H1 (cell line): ENCODE measurements around the gene WDR3. TPM values are rescaled to one million over a fixed set of nuclear protein-coding genes. Genes with fewer than 3 reads are reported as not detected.
A peak's percentile ranks its signal among the peaks of the same experiment; 100 is the strongest.

Experiments used
- CTCF ChIA-PET: fragments of 300-600 bp; sonication (Branson Sonifier 250); formaldehyde crosslinking; loops from one replicate; lab custom pipeline; 2021; ENCODE audit not compliant: partially characterized antibody; lab: Charles Lee
- POLR2A ChIA-PET: fragments of 300-600 bp; sonication (Branson Sonifier 250); formaldehyde crosslinking; loops from one replicate; lab custom pipeline; 2021; ENCODE audit warnings: inconsistent platforms; ENCODE audit not compliant: partially characterized antibody; lab: Charles Lee
- DNase-seq, 2 experiments: peaks; one replicate each; pipeline versions ENCODE4 v3.0.0 to v3.0.0-alpha.2; 2010 to 2022; ENCODE audit warnings: low spot score in 2 of 2, low read depth in 1 of 2, mixed read lengths in 1 of 2
- FAIRE-seq: peaks from 2 replicates; lab custom pipeline; 2011; peaks lifted over from hg19 to GRCh38; lab: Jason Lieb, UNC
- H2AFZ ChIP-seq: 2 replicates; pipeline ENCODE4 v1.8.1; 2012; ENCODE audit warnings: low read length, inconsistent platforms
- H2AK5ac ChIP-seq: 2 replicates; pipeline ENCODE4 v1.6.1; 2013; ENCODE audit warnings: low read depth, low read length
- H2BK120ac ChIP-seq: replicated peaks from 2 replicates; pipeline ENCODE3; 2013; ENCODE audit warnings: low read depth, low read length, inconsistent platforms
- H2BK12ac ChIP-seq: 2 replicates; pipeline ENCODE4 v1.6.1; 2013; ENCODE audit warnings: low read depth, low read length
- H2BK15ac ChIP-seq: 2 replicates; pipeline ENCODE4 v1.6.1; 2013; ENCODE audit warnings: low read length
- H2BK20ac ChIP-seq: 2 replicates; pipeline ENCODE4 v1.6.1; 2013; ENCODE audit warnings: low read length
- H2BK5ac ChIP-seq: 2 replicates; pipeline ENCODE4 v1.6.1; 2013; ENCODE audit warnings: low read depth, low read length
- H3K14ac ChIP-seq: 2 replicates; pipeline ENCODE4 v1.6.1; 2013; ENCODE audit warnings: inconsistent platforms; ENCODE audit not compliant: insufficient read length
- H3K18ac ChIP-seq: 2 replicates; pipeline ENCODE4 v1.6.1; 2013; ENCODE audit warnings: low read length; ENCODE audit errors: extremely low read depth
- H3K23ac ChIP-seq: 2 replicates; pipeline ENCODE4 v1.6.1; 2013; ENCODE audit warnings: inconsistent platforms; ENCODE audit not compliant: insufficient read length
- H3K23me2 ChIP-seq: 2 replicates; pipeline ENCODE4 v1.6.1; 2013; ENCODE audit warnings: low read depth, low read length
- H3K27ac ChIP-seq: 2 replicates; pipeline ENCODE4 v1.6.1; 2011; ENCODE audit warnings: low read depth, low read length, inconsistent platforms
- H3K27me3 ChIP-seq, 4 experiments: replicated peaks in 1 of 4; 1 replicate in 1 of 4; 2 replicates in 3 of 4; pipeline versions ENCODE4 v1.6.1 to v1.8.1; 2011 to 2013; ENCODE audit warnings: low read length in 3 of 4, mild to moderate bottlenecking in 3 of 4, inconsistent platforms in 2 of 4, mixed read lengths in 2 of 4, moderate library complexity in 1 of 4; ENCODE audit not compliant: control insufficient read depth in 3 of 4, insufficient read depth in 3 of 4; ENCODE audit errors: extremely low read depth in 1 of 4
- H3K36me3 ChIP-seq, 4 experiments: 2 replicates each; pipeline versions ENCODE4 v1.6.1 to v1.8.1; 2011 to 2013; ENCODE audit warnings: mild to moderate bottlenecking in 4 of 4, low read length in 3 of 4, moderate library complexity in 2 of 4, control low read depth in 1 of 4, inconsistent platforms in 1 of 4; ENCODE audit not compliant: insufficient read depth in 4 of 4, control insufficient read depth in 2 of 4
- H3K4ac ChIP-seq: replicated peaks from 2 replicates; pipeline ENCODE3; 2013; ENCODE audit warnings: low read length, low read depth, mixed read lengths, inconsistent platforms; ENCODE audit not compliant: insufficient read length
- H3K4me1 ChIP-seq, 4 experiments: replicated peaks in 1 of 4; 1 replicate in 1 of 4; 2 replicates in 3 of 4; pipeline versions ENCODE4 v1.6.1 to v1.8.1; 2011 to 2013; ENCODE audit warnings: low read length in 3 of 4, inconsistent platforms in 2 of 4, mixed read lengths in 1 of 4; ENCODE audit not compliant: insufficient read depth in 4 of 4, control insufficient read depth in 3 of 4
- H3K4me2 ChIP-seq, 2 experiments: 2 replicates each; pipeline versions ENCODE4 v1.6.1 to v1.8.1; 2011 to 2013; ENCODE audit warnings: low read depth in 2 of 2, low read length in 2 of 2, control low read depth in 1 of 2, inconsistent platforms in 1 of 2, mild to moderate bottlenecking in 1 of 2; ENCODE audit not compliant: insufficient read depth in 1 of 2
- H3K4me3 ChIP-seq, 4 experiments: fragments of 200-600, 300-600 bp in 1 of 4; sonication (generic), shearing (Covaris generic), sonication (Bioruptor Twin) in 1 of 4; 2 replicates each; pipeline versions ENCODE4 v1.5.1 to v1.8.1; 2011 to 2016; ENCODE audit warnings: low read length in 4 of 4, low read depth in 3 of 4, control low read depth in 2 of 4, inconsistent platforms in 2 of 4, mild to moderate bottlenecking in 2 of 4, mixed read lengths in 1 of 4, moderate library complexity in 1 of 4; ENCODE audit not compliant: insufficient read depth in 2 of 4; ENCODE audit errors: extremely low read depth in 1 of 4
- H3K56ac ChIP-seq: replicated peaks from 2 replicates; pipeline ENCODE3; 2013; ENCODE audit warnings: low read depth, mild to moderate bottlenecking, mixed read lengths, low read length, inconsistent platforms; ENCODE audit not compliant: insufficient read length
- H3K79me1 ChIP-seq: 2 replicates; pipeline ENCODE4 v1.6.1; 2013; ENCODE audit warnings: low read depth, low read length, control low read depth
- H3K79me2 ChIP-seq, 2 experiments: 2 replicates each; pipeline versions ENCODE4 v1.6.1 to v1.8.1; 2012 to 2013; ENCODE audit warnings: low read length in 2 of 2, mild to moderate bottlenecking in 2 of 2, inconsistent platforms in 1 of 2; ENCODE audit not compliant: insufficient read depth in 2 of 2, control insufficient read depth in 1 of 2
- H3K9ac ChIP-seq, 4 experiments: replicated peaks in 1 of 4; 1 replicate in 1 of 4; 2 replicates in 3 of 4; pipeline versions ENCODE4 v1.6.1 to v1.8.1; 2011 to 2013; ENCODE audit warnings: low read depth in 3 of 4, low read length in 3 of 4, control low read depth in 2 of 4, mild to moderate bottlenecking in 2 of 4, moderate library complexity in 2 of 4, inconsistent platforms in 1 of 4; ENCODE audit errors: extremely low read depth in 1 of 4
- H3K9me3 ChIP-seq, 2 experiments: 2 replicates each; pipeline versions ENCODE4 v1.6.1 to v1.8.1; 2012 to 2013; ENCODE audit warnings: mild to moderate bottlenecking in 2 of 2, moderate library complexity in 2 of 2, control low read depth in 1 of 2, inconsistent platforms in 1 of 2, low read depth in 1 of 2, low read length in 1 of 2, mixed read lengths in 1 of 2; ENCODE audit not compliant: insufficient read depth in 2 of 2
- H4K20me1 ChIP-seq, 2 experiments: replicated peaks in 1 of 2; 2 replicates each; pipeline versions ENCODE3 to v1.8.1; 2011 to 2013; ENCODE audit warnings: inconsistent platforms in 2 of 2, low read length in 2 of 2, mild to moderate bottlenecking in 1 of 2; ENCODE audit not compliant: insufficient read depth in 2 of 2, control insufficient read depth in 1 of 2
- H4K5ac ChIP-seq: 2 replicates; pipeline ENCODE4 v1.6.1; 2013; ENCODE audit warnings: low read length, low read depth, mixed read lengths, inconsistent platforms; ENCODE audit not compliant: insufficient read length
- H4K8ac ChIP-seq: 2 replicates; pipeline ENCODE4 v1.8.0; 2013; ENCODE audit warnings: mild to moderate bottlenecking, moderate library complexity, low read length, inconsistent platforms; ENCODE audit not compliant: insufficient read depth; ENCODE audit errors: extremely low read depth
- H4K91ac ChIP-seq: replicated peaks from 2 replicates; pipeline ENCODE3; 2013; ENCODE audit warnings: low read length, mixed read lengths, inconsistent platforms; ENCODE audit not compliant: insufficient read length
- BRCA1 ChIP-seq: IDR thresholded peaks from 2 replicates; pipeline ENCODE4 v1.6.1; 2012; ENCODE audit warnings: low read depth, low read length, improper control_type of control experiment
- CTBP2 ChIP-seq: IDR thresholded peaks from 2 replicates; pipeline ENCODE4 v1.7.0; 2011; ENCODE audit warnings: borderline replicate concordance, mild to moderate bottlenecking, moderate library complexity, mixed read lengths, low read length; ENCODE audit not compliant: insufficient read depth, insufficient read length
- CTCF ChIP-seq, 3 experiments: IDR thresholded peaks; 1 replicate in 2 of 3; 2 replicates in 1 of 3; pipeline versions ENCODE4 v1.5.1 to v1.6.1; 2011; ENCODE audit warnings: low read length in 3 of 3, mild to moderate bottlenecking in 3 of 3, inconsistent platforms in 2 of 3, low read depth in 1 of 3, moderate library complexity in 1 of 3; ENCODE audit not compliant: insufficient read depth in 1 of 3; ENCODE audit errors: control extremely low read depth in 1 of 3
- KDM1A ChIP-seq: fragments of 200-600, 300-600 bp; sonication (generic); IDR thresholded peaks from 2 replicates; pipeline ENCODE4 v1.7.1; 2016; ENCODE audit warnings: mild to moderate bottlenecking, low read length, borderline replicate concordance
- NANOG ChIP-seq: IDR thresholded peaks from 2 replicates; pipeline ENCODE4 v1.6.1; 2011; ENCODE audit warnings: low read length, low read depth, mild to moderate bottlenecking, inconsistent platforms; ENCODE audit not compliant: insufficient read depth, poor library complexity, severe bottlenecking
- NRF1 ChIP-seq: IDR thresholded peaks from 2 replicates; pipeline ENCODE4 v1.6.1; 2011; ENCODE audit warnings: mild to moderate bottlenecking, low read depth, low read length, improper control_type of control experiment
- YY1 ChIP-seq: IDR thresholded peaks from 2 replicates; pipeline ENCODE4 v1.6.1; 2011; ENCODE audit warnings: low read depth, mild to moderate bottlenecking, low read length
- WGBS, 2 experiments: shearing (Covaris generic) in 1 of 2; methylation state at CpG; one replicate each; pipeline versions ENCODE4 v1.1.6 to v1.1.7; 2013 to 2015; ENCODE audit warnings: low lambda C conversion rate in 2 of 2, mixed read lengths in 2 of 2, inconsistent platforms in 1 of 2, low coverage in 1 of 2, missing lambda C conversion rate in 1 of 2; ENCODE audit not compliant: insufficient replicate concordance in 2 of 2, insufficient coverage in 1 of 2, insufficient read length in 1 of 2; ENCODE audit errors: extremely low coverage in 1 of 2, missing lambda C conversion rate in 1 of 2; 5-methylcytosine and 5-hydroxymethylcytosine counted together
- polyA plus RNA-seq, 7 experiments: library from polyadenylated mRNA; depleted of rRNA in 3 of 7; stranded (reverse) in 5 of 7; unstranded in 2 of 7; fragments of >200 nt in 5 of 7; fragments of 200-250 nt in 2 of 7; gene quantifications; 1 replicate in 5 of 7; 2 replicates in 1 of 7; 4 replicates in 1 of 7; pipeline versions ENCODE4 v1.2.1 to v1.2.3, GENCODE V29; 2011 to 2013; ENCODE audit warnings: missing spikeins in 2 of 7, mixed read lengths in 2 of 7
- total RNA-seq: library from RNA; stranded (reverse); fragmentation: NEBNext Ultra II Directional; extraction: Animal tissue kit (Norgen Biotek cat#: 25700); gene quantifications from 2 replicates; pipeline ENCODE4 v1.2.1, GENCODE V29; 2021

The WDR3 gene
- total and polyA plus RNA-seq, 2 of the 8 experiments (the other 6 are each of a cell fraction or from before 2014, with no cell fraction given): 18.2 to 67.9 TPM

DNA sequence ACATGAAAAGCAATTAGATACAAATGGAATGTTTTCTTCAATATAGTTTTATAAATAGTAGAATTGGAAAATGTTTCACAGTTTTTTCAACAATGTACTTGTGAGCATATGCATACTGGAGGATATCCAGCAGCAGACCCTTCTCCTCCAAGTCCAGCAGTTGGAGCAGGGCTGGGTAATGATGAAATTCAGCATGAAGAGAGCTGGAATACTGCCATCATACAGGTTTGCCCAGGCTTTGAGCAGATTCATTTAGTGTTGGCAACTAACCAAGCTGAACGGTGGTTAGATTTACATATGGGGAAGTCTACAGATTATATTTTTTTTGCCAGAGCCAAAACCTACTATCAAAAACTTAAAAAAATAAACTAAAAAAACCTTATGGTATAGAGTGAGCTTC lies 38.3 kb downstream of the WDR3 start:
- FAIRE-seq (no peak), DNase-seq (no peak)
- Histone ChIP-seq H2BK12ac (no peak overlapping the region), H3K9me3 (no peaks in the 10 kb centered on the region), H3K9ac (no peak overlapping the region), H4K5ac (no peak overlapping the region), H4K20me1 (no peaks in the 10 kb centered on the region), H3K18ac (no peak overlapping the region), H2BK120ac (no peak overlapping the region), H2AK5ac (no peak overlapping the region), H3K79me2 (no peaks in the 10 kb centered on the region), H3K36me3 (peaks cover 0 to under 1% (median under 1%) of the 10 kb centered on the region in 4 experiments; a peak in 2 of 8 replicates), H3K4me2 (peak overlapping the region in 1 of 2 experiments; percentile 26; a peak in 1 of 4 replicates), H4K8ac (no peak overlapping the region), H3K79me1 (no peaks in the 10 kb centered on the region), H2BK5ac (no peak overlapping the region), H3K14ac (no peak overlapping the region), H3K23ac (no peak overlapping the region), H3K27ac (no peak overlapping the region), H3K27me3 (no peaks in the 10 kb centered on the region), H4K91ac (no peak overlapping the region), H3K23me2 (no peaks in the 10 kb centered on the region), H2BK20ac (no peak overlapping the region), H3K56ac (no peak overlapping the region), H3K4me3 (no peak overlapping the region), H2AFZ (no peak overlapping the region), H3K4me1 (peaks cover 0 to 5% (median 1%) of the 10 kb centered on the region in 4 experiments; a peak in 4 of 7 replicates), H2BK15ac (no peak overlapping the region), H3K4ac (no peak overlapping the region)
- TF ChIP-seq CTBP2 (no peak), CTCF (IDR thresholded peaks at IDR 0.05; ENCODE audit: control extremely low read depth in 1 of 3, insufficient read depth in 1 of 3, low read depth in 1 of 3, low read length in 3 of 3) (no peak), KDM1A (no peak), NRF1 (no peak), YY1 (no peak), NANOG (no peak), BRCA1 (no peak)
- CTCF ChIA-PET: interaction anchor here (0.6 to 1.0 kb wide), 2 partner anchors 9 to 47 kb away, joined by 3 to 4 read pairs; no protein-coding TSS in a partner anchor
- POLR2A ChIA-PET: interaction anchor here (1.8 kb wide), 1 partner anchor 10 kb away, joined by 4 read pairs; no protein-coding TSS in a partner anchor
- WGBS, 2 experiments: 0% methylated on average over 1 of the region's 1 CpG; no CpG with 5 or more reads in 1 of the 2 experiments
